ENCODE results near the gene ELF2. TPM values are rescaled to one million over a fixed set of nuclear protein-coding genes. Genes with fewer than 3 reads are reported as not detected.

Gene ELF2
- total RNA-seq, 4 donors from 2014 or later: 32.0 to 92.0 (median 48.5) TPM

DNA sequence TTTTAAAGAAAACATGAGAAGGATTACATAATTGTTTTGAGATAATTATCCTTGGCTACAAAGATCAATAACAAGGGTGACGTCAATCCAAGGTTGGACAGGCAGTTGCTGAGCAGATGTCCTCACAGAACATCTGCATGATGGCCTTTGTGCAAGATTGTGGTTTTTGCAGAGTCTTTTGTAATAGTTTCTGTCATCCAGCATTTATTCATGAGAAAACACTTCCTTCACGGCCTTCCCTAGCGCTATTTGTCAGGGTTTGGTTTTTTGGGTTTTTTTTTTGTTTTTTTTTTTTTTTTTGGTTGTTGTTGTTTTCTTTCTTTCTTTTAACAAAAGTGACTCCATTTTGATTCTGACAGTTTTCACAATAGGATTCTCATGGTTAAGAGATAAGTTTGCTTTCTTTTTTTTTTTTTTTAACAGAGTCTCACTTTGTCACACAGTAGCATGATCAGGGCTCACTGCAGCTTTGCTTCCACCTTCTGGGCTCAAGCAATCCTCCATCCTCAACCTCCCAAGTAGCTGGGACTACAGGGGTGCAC lies 31.5 kb upstream of the ELF2 start:
- no peak overlapping the region for H3K4me3 ChIP-seq
- no peak overlapping the region for H3K27ac ChIP-seq
- no peaks in the 10 kb centered on the region for H3K27me3 ChIP-seq
- WGBS: 50% methylated on average over 3 of the region's 3 CpGs
- H3K4me1 ChIP-seq: no peaks in the 10 kb centered on the region
- H3K36me3 ChIP-seq: no peaks in the 10 kb centered on the region
- TF ChIP-seq POLR2A (IDR thresholded peaks at IDR 0.05): no peak
- TF ChIP-seq POLR2AphosphoS5 (IDR thresholded peaks at IDR 0.05): peak; percentile 8 to 95 (median 30)
- H3K9me3 ChIP-seq: no peaks in the 10 kb centered on the region
- no peak for DNase-seq (ENCODE audit: low spot score in 2 of 2)

- no peaks in the 10 kb centered on the region for H3K36me3 ChIP-seq
- peak in 1 of 2 donors; percentile 65 for DNase-seq (ENCODE audit: low spot score in 2 of 2)
- H3K27me3 ChIP-seq: no peaks in the 10 kb centered on the region
- TF ChIP-seq, protein P1, sequence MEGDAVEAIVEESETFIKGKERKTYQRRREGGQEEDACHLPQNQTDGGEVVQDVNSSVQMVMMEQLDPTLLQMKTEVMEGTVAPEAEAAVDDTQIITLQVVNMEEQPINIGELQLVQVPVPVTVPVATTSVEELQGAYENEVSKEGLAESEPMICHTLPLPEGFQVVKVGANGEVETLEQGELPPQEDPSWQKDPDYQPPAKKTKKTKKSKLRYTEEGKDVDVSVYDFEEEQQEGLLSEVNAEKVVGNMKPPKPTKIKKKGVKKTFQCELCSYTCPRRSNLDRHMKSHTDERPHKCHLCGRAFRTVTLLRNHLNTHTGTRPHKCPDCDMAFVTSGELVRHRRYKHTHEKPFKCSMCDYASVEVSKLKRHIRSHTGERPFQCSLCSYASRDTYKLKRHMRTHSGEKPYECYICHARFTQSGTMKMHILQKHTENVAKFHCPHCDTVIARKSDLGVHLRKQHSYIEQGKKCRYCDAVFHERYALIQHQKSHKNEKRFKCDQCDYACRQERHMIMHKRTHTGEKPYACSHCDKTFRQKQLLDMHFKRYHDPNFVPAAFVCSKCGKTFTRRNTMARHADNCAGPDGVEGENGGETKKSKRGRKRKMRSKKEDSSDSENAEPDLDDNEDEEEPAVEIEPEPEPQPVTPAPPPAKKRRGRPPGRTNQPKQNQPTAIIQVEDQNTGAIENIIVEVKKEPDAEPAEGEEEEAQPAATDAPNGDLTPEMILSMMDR (IDR thresholded peaks at IDR 0.05): no peak
- TF ChIP-seq POLR2AphosphoS5 (IDR thresholded peaks at IDR 0.05) (no peak), EP300 (IDR thresholded peaks at IDR 0.05) (no peak), POLR2A (IDR thresholded peaks at IDR 0.05) (no peak)
- peak overlapping the region; percentile 62 for H3K27ac ChIP-seq
- WGBS: 60% methylated on average over 6 of the region's 6 CpGs
- H3K4me3 ChIP-seq: no peak overlapping the region
- no peaks in the 10 kb centered on the region for H3K9me3 ChIP-seq
- no peaks in the 10 kb centered on the region for H3K4me1 ChIP-seq
Measured at GRCh38 chr4:139207873-139208403, 30.9 kb upstream of the ELF2 start.

- Histone ChIP-seq H3K27me3 (no peaks in the 10 kb centered on the region), H3K4me3 (no peak overlapping the region), H3K27ac (peak overlapping the region; percentile 62), H3K9me3 (no peaks in the 10 kb centered on the region), H3K36me3 (no peaks in the 10 kb centered on the region), H3K4me1 (no peaks in the 10 kb centered on the region)
- no peak for DNase-seq (ENCODE audit: low spot score in 2 of 2)
- 83% methylated on average over 3 of the region's 3 CpGs for WGBS
- TF ChIP-seq, protein P1 (IDR thresholded peaks at IDR 0.05): no peak
- TF ChIP-seq POLR2AphosphoS5 (IDR thresholded peaks at IDR 0.05) (no peak), POLR2A (IDR thresholded peaks at IDR 0.05) (no peak), EP300 (IDR thresholded peaks at IDR 0.05) (no peak)
Measured at GRCh38 chr4:139207247-139207646, 30.2 kb upstream of the ELF2 start.

DNA sequence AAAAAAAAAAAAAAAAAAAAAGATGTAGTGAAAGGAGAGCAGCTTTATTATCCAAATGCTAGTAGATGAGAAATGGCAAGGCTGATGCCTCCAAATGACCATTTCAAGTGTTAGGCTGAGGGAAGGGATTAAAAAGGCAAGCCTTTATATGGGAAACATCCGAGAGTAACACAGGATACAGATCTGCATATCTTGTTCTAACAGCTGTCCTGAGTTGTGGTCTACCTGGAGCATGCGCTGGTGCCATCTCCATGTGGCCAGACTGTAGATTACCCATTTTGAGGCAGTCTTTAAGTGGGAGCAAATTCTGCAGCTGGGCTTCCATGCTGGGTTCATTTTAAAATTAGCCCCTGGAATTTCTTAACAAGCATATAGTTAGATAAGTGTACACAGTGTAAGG lies 26.0 kb upstream of the ELF2 start:
- Histone ChIP-seq H3K9me3 (no peaks in the 10 kb centered on the region), H3K4me1 (no peaks in the 10 kb centered on the region), H3K4me3 (no peak overlapping the region), H3K36me3 (no peaks in the 10 kb centered on the region), H3K27me3 (no peaks in the 10 kb centered on the region), H3K27ac (no peak overlapping the region)
- TF ChIP-seq, protein P1 (IDR thresholded peaks at IDR 0.05): no peak
- TF ChIP-seq POLR2AphosphoS5 (IDR thresholded peaks at IDR 0.05) (no peak), POLR2A (IDR thresholded peaks at IDR 0.05) (no peak), EP300 (IDR thresholded peaks at IDR 0.05) (no peak)
- DNase-seq (ENCODE audit: low spot score in 2 of 2): no peak
- WGBS: 95% methylated on average over 2 of the region's 2 CpGs

DNA sequence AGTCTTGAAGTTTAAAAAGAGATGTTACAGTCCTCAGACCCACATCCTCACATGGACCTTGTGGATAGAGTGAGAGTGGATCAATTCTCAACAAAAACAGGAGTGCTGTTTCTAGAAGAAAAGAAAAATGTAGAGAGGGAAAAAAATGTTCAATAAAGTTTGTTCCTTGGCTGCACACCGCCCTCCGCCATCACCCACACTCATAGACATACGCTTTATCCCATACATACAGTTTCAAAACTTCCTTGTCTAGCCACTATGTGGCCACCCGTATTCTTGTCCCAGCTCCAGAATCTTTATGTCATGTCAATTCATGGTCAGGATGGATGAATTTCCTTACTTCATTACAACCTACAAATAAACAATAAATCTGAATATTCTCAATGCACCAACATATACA lies 23.5 kb upstream of the ELF2 start:
- Histone ChIP-seq H3K36me3 (no peaks in the 10 kb centered on the region), H3K4me1 (no peaks in the 10 kb centered on the region), H3K4me3 (no peak overlapping the region), H3K27ac (no peak overlapping the region), H3K9me3 (no peaks in the 10 kb centered on the region), H3K27me3 (no peaks in the 10 kb centered on the region)
- no peak for DNase-seq (ENCODE audit: low spot score in 2 of 2)
- TF ChIP-seq POLR2AphosphoS5 (IDR thresholded peaks at IDR 0.05) (no peak), POLR2A (IDR thresholded peaks at IDR 0.05) (no peak), EP300 (IDR thresholded peaks at IDR 0.05) (no peak)
- TF ChIP-seq, protein P1 (IDR thresholded peaks at IDR 0.05): no peak
- WGBS: 96% methylated on average over 4 of the region's 4 CpGs

All from suprapubic skin (tissue), 4 donors.